Hematopoietic multipotent progenitor cell treated with erythropoietin and hydrocortisone succinate and interleukin-3 and kit ligand, for 4 days (in vitro differentiated cells): Measurements from ENCODE around the gene SH2D3C.
A peak's percentile ranks its signal among the peaks of the same experiment; 100 is the strongest.

ENCODE experiments used
- DNase-seq: peaks from one replicate; pipeline ENCODE4 v3.0.0-alpha.2; 2015

SH2D3C gene

GRCh38 chr9:127716412-127716811 is 62.1 kb downstream of the SH2D3C start:
- no peak for DNase-seq

DNA sequence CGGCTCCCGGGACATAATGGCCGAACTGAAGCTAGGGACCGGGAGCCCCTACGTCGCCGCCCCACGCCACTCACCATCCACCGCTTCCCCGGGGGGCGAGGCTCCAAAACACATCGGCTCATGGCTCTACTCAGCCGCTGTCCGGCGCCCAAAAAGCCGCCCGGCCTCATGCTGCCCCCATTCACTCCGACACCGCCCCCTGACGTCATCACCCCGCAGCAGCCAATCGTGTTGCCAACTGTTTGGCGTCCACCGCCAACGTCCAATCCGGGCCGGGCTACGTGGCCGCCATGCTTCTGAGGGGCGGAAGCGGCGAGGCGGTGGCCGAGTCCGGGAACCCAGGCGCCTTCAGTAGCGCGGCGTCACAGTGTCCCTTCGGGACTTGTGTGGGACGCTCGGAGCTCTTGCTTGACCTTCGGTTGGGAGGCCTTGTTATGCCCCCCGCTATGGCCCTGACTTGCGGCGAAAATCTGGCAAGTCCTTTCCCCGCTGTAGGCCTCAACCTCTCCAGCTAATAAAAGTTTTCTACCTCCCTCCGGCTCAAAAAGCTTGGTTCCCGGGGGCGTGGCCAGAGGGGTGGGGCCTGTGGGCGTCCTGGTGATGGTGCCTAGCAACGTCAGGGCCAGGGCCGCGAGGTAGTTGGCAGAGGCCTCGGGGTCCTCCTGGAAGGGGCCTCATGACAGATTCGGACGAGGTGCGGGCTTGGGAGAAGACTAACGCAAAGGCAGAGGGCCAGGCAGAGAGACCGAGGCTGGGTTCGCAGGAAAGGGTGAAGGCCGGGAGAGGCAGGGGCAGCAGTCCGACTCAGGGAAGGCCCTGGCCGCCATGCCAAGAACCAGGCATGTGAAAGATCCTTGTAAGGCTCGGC is 62.8 kb downstream of the SH2D3C start, which contains the start of the genes PTRH1 and TTC16:
PTRH1 (minus strand) TSS at position 194 of the 868 bp plus-strand sequence; CDS start at position 170, 24 bp downstream.
TTC16 (plus strand) TSS at position 610 of the 868 bp plus-strand sequence; CDS start at position 677, 67 bp downstream.
- DNase-seq: peak; percentile 98

GRCh38 chr9:127714951-127715469 is 63.5 kb downstream of the SH2D3C start:
- DNase-seq: peak; percentile 42

- DNase-seq: no peak
Measured at GRCh38 chr9:127714020-127714750, 64.3 kb downstream of the SH2D3C start.

DNA sequence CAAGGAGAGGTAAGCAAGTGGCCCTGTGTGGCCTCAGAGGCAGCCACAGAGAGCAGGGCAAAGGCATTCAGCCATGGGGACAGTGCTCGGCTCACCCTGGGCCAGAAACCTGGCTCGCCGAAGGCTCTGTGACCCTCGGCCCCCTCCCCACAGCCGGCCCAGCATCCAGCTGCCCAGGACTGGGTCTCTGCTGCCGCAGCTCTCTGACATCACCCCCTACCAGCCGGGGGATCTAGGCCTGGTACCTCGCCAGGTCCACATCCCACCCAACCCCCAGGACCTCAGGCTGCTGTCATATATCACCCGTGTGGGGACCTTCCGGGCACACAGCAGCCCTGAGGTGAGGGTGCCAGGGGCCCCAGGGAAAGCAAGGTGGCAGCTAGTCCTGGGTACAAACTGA is 65.6 kb downstream of the SH2D3C start:
- no peak for DNase-seq

DNA sequence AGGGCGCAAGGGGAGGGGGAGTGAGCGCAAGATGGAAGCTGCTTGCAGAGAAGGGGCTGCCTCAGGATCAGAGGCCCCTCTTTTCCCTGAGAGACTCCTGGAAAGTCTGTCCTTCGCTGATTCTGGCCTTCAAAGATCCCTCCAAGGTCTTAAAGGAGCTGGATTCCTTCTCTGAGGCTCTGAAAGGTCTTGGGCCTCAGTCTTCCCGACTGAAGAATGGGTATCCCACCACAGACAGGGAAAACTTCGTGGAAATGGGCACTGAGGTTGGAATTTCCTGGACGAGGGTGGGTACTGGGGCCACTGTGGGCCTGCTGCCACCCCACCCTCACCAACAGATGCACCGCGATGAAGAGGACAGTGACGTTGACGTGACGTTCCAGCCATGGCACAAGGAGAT is 66.1 kb downstream of the SH2D3C start:
- DNase-seq: no peak

DNA sequence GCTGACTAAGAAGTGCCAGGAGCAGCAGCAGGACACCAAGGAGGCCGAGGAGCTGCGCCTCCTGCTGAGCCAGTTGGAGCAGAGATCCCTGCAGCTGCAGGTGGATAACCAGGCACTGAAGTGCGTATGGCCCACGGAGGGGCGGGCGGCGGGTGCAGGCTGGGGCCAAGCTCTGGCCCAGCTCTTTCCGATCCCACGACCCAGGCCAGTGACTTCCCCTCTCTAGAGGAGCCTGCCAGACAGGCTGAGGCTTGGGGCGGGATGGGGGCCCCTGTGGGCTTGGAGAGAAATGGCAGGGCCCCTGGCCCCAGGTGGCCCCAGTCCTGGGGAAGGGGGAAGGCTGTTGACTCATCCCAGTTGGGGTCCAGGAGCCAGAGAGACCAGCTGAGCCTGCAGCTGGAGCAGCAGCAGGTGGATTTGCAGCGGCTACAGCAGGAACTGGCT is 66.6 kb downstream of the SH2D3C start:
- DNase-seq: peak; percentile 29

DNA sequence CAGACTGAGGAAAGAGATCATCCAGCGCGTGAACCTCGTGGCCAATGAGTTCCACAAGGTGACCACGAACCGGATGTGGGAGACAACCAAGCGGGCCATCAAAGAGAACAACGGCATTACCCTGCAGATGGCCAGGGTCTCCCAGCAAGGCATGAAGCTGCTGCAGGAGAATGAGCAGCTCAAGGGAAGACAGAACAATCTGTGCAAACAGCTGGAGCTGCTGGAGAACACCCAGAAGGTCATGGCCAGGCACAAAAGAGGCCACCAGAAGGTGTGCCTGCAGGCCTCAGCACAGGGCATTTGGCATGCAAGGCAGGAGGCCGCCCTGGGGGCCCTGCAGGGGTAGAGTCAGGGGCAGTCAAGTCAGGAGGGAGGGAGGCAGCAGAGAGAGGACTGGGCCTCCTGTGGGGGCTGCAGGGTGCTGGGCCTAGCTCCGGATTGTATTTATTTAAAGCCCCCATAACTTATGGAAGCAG is 67.2 kb downstream of the SH2D3C start:
- peak; percentile 75 for DNase-seq

GRCh38 chr9:127710204-127710783 is 68.2 kb downstream of the SH2D3C start:
- DNase-seq: no peak

DNA sequence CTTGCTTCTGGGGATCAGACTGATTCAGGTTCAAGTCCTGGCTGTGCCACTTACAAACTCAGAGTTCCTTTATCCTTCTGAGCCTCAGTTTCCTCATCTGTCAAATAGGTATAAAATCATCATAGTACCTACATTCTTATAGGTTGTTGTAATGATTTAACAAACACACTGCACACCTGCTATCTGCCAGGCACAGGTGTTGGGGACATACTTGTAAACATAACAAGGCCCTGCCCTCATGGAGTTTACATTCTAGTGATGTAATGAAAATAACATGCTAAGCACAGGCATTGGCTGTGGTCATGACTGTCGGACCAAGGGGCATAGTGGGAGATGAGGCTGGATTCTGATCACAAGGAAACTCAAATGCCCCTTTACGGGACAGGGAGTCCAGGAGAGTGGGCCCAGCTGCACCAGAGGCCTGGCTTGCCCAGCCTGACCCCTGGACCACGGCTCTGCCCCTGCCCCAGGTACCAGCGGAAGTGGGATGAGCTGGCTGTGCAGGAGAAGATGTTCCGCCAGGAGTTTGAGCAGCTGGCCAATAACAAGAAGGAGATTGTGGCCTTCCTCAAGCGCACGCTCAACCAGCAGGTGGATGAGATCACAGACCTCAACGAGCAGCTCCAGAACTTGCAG is 69.4 kb downstream of the SH2D3C start:
- DNase-seq: no peak

- DNase-seq: peak; percentile 27
Measured at GRCh38 chr9:127707766-127708165, 70.7 kb downstream of the SH2D3C start.

DNA sequence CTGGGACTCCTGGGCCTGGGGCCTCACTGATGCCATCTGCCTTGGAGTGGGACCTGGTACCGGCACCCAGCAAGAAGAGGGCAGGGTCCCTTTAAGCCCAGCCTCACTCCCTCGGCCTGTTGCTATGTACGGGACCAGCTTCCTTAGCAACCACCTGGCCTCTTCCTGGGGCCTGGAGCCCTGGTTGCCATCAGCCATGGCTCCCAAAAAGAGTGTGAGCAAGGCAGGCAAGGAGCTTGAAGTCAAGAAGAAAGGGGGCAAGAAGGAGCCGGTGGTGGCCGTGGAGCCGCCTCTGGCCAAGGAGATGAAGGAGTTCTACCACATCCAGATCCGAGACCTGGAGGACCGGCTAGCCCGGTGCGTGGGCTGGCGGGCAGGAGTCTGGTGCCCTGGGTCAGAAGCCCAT is 71.6 kb downstream of the SH2D3C start, which contains the start of gene CFAP157:
CFAP157 (plus strand) TSS at position 153 of the 406 bp plus-strand sequence; CDS start at position 197, 44 bp downstream.
- DNase-seq: no peak

DNA sequence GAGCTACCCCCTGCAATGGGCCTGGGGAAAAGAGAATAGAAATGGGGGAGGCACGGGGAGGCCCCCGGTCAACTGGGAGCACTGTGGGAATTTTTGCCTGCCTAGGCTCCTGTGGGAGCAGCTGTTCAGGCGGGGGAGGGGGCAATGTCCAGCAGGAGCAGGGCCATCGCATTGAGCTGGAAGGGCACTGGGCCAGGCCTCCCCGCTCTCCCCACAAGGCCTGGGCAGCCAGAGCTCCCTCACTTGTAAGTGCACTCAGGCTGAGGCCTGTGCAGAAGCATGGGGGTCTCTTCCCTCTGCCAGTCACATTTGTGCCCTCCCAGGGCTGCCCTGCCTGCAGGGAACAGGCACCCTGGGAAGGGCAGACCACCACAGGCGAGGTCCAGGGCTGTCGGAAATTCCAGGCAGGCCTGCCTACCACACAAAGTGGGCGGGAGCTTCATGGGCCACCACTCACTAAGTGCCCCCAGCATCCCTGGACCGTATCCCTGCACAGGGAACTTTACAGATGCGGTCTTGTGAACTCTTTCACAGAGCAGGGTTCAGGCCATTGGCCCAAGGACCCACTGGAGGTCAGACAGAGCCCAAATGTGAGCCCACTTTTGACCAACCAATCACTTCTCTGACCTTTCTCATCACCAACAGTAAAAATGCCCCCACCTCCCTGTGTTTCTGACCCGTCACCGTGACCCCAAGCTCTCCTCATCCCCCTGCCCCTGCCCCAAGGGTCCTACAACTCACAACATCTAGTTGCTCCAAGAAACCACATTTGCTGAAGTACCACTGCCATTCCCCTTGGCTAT is 72.7 kb downstream of the SH2D3C start:
- no peak for DNase-seq

GRCh38 chr9:127703289-127703946 is 75.0 kb downstream of the SH2D3C start:
- no peak for DNase-seq

GRCh38 chr9:127700594-127701255 is 77.7 kb downstream of the SH2D3C start:
- no peak for DNase-seq

DNA sequence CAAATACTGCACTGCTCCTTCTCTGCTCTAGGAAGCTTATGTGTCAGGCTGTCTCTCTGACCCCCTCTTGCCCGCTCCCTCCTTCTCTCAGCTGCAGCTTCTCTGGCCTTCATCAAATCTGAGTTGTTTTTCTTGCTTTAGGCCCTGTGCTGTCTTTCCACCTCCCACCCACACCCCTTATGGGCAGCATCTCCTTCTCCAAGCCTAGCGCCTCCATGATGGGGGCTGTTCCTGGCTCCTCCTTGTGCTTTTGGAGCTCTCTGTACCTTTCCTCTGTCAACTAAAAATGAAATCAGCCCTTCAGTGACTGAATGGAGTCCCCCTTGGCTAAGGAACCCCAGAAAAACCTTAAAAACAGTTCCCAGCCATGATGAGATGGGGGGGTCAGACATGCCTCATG is 78.3 kb downstream of the SH2D3C start:
- no peak for DNase-seq

- peak; percentile 97 for DNase-seq
Measured at GRCh38 chr9:127698985-127699670, 79.3 kb downstream of the SH2D3C start.

GRCh38 chr9:127698386-127698785 is 80.1 kb downstream of the SH2D3C start:
- DNase-seq: no peak

DNA sequence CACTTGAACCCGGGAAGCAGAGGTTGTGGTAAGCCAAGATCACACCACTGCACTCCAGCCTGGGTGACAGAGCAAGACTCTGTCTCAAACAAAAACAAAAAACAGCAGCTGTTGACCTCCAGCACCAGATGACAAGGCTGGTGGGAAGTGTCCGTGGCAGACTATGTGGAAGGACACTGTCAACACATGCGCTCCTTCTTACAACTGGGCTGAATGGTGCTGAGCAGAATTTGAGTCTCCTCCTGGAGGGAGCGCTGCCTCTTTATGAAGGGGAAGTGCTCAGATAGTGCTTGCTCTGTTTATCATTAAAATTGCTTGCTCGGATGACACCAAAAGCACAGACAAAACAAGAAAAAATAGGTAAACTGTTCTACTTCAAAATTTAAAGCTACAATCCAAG is 80.9 kb downstream of the SH2D3C start:
- no peak for DNase-seq
